CD14-positive monocyte (primary cell): ENCODE data around the gene TRAPPC10. TPM values are rescaled to one million over a fixed set of nuclear protein-coding genes. Genes with fewer than 3 reads are reported as not detected.

Experiments used
- DNase-seq, 3 donors: peaks; one replicate each; pipeline ENCODE4 v3.0.0-alpha.2; 2011 to 2022
- H2AFZ ChIP-seq: 2 replicates; pipeline ENCODE4 v1.6.0; 2012; ENCODE audit warnings: mild to moderate bottlenecking, low read depth, low read length, inconsistent platforms; ENCODE audit not compliant: insufficient read depth, poor library complexity, severe bottlenecking
- H3K27ac ChIP-seq, 2 donors: 1 replicate in 1 of 2; 2 replicates in 1 of 2; pipeline ENCODE4 v1.5.1; 2012 to 2013; ENCODE audit warnings: low read length in 2 of 2, control low read depth in 1 of 2, inconsistent platforms in 1 of 2, low read depth in 1 of 2, mild to moderate bottlenecking in 1 of 2
- H3K27me3 ChIP-seq, 2 donors: one replicate each; pipeline versions ENCODE4 v1.6.0 to v1.6.1; 2011 to 2013; ENCODE audit warnings: low read length in 2 of 2; ENCODE audit not compliant: control insufficient read depth in 2 of 2, insufficient read depth in 2 of 2
- H3K36me3 ChIP-seq, 2 donors: replicated peaks in 1 of 2; 1 replicate in 1 of 2; 2 replicates in 1 of 2; pipeline versions ENCODE4 v1.5.1 to v1.6.1; 2012 to 2013; ENCODE audit warnings: low read length in 2 of 2, control low read depth in 1 of 2, inconsistent platforms in 1 of 2, mild to moderate bottlenecking in 1 of 2; ENCODE audit not compliant: insufficient read depth in 2 of 2, control insufficient read depth in 1 of 2
- H3K4me1 ChIP-seq, 2 donors: 1 replicate in 1 of 2; 2 replicates in 1 of 2; pipeline versions ENCODE4 v1.5.1 to v1.6.1; 2012 to 2013; ENCODE audit warnings: low read length in 2 of 2, control low read depth in 1 of 2, inconsistent platforms in 1 of 2, mild to moderate bottlenecking in 1 of 2, moderate library complexity in 1 of 2; ENCODE audit not compliant: insufficient read depth in 2 of 2, control insufficient read depth in 1 of 2
- H3K4me2 ChIP-seq: replicated peaks from 2 replicates; pipeline ENCODE3; 2012; ENCODE audit warnings: low read length, moderate library complexity, mild to moderate bottlenecking; ENCODE audit not compliant: poor library complexity, severe bottlenecking; ENCODE audit errors: extremely low read depth
- H3K4me3 ChIP-seq, 3 experiments: fragments of 200-600 bp in 1 of 3; sonication (generic) in 1 of 3; replicated peaks in 1 of 3; 1 replicate in 2 of 3; 2 replicates in 1 of 3; pipeline ENCODE4 v1.5.1; 2011 to 2013; ENCODE audit warnings: low read length in 3 of 3, mild to moderate bottlenecking in 3 of 3, control low read depth in 2 of 3, low read depth in 2 of 3, inconsistent platforms in 1 of 3, moderate library complexity in 1 of 3
- H3K79me2 ChIP-seq: 2 replicates; pipeline ENCODE4 v1.6.0; 2012; ENCODE audit warnings: mild to moderate bottlenecking, control low read depth, inconsistent platforms, low read length, moderate library complexity; ENCODE audit not compliant: insufficient read depth
- H3K9ac ChIP-seq: 2 replicates; pipeline ENCODE4 v1.6.0; 2017; ENCODE audit warnings: low read length, mild to moderate bottlenecking; ENCODE audit not compliant: insufficient read depth, poor library complexity, severe bottlenecking
- H3K9me3 ChIP-seq, 2 donors: replicated peaks in 1 of 2; 1 replicate in 1 of 2; 2 replicates in 1 of 2; pipeline versions ENCODE4 v1.5.1 to v1.6.1; 2012 to 2013; ENCODE audit warnings: low read length in 2 of 2, control low read depth in 1 of 2; ENCODE audit not compliant: control insufficient read depth in 1 of 2, insufficient read depth in 1 of 2
- H4K20me1 ChIP-seq: 2 replicates; pipeline ENCODE4 v1.6.0; 2012; ENCODE audit warnings: mild to moderate bottlenecking, low read length, control low read depth, moderate library complexity; ENCODE audit not compliant: insufficient read depth
- H3K27ac Mint-ChIP-seq, 7 donors: one replicate each; pipeline ENCODE4 v1.8.0; 2020; ENCODE audit warnings: mild to moderate bottlenecking in 7 of 7, mixed read lengths in 7 of 7, moderate library complexity in 6 of 7, inconsistent platforms in 2 of 7
- H3K27me3 Mint-ChIP-seq, 3 donors: one replicate each; pipeline ENCODE4 v1.8.0; 2021 to 2022; ENCODE audit warnings: low read depth in 3 of 3, mild to moderate bottlenecking in 3 of 3, mixed read lengths in 3 of 3, moderate library complexity in 3 of 3, inconsistent platforms in 1 of 3
- H3K36me3 Mint-ChIP-seq, 2 donors: one replicate each; pipeline ENCODE4 v1.8.0; 2020; ENCODE audit warnings: mixed read lengths in 2 of 2, inconsistent platforms in 1 of 2, mild to moderate bottlenecking in 1 of 2
- H3K4me1 Mint-ChIP-seq: one replicate; pipeline ENCODE4 v1.8.0; 2020; ENCODE audit warnings: mild to moderate bottlenecking, mixed read lengths
- H3K4me3 Mint-ChIP-seq, 2 donors: one replicate each; pipeline ENCODE4 v1.8.0; 2020; ENCODE audit warnings: mild to moderate bottlenecking in 2 of 2, mixed read lengths in 2 of 2, moderate library complexity in 1 of 2
- H3K9me3 Mint-ChIP-seq, 7 donors: one replicate each; pipeline ENCODE4 v1.8.0; 2020 to 2022; ENCODE audit warnings: mixed read lengths in 7 of 7, mild to moderate bottlenecking in 6 of 7, moderate library complexity in 6 of 7, inconsistent platforms in 2 of 7
- WGBS: methylation state at CpG from one replicate; pipeline ENCODE4 v1.1.5; 2013; ENCODE audit warnings: missing lambda C conversion rate; ENCODE audit not compliant: insufficient coverage; 5-methylcytosine and 5-hydroxymethylcytosine counted together
- intact Hi-C, 2 donors: fragments of 100-400 bp; cut with micrococcal nuclease; formaldehyde crosslinking; loops; one replicate each; pipeline versions ENCODE4 v1.15.0 to v1.15.1; 2023
- polyA plus RNA-seq, 3 donors: library from polyadenylated mRNA; depleted of rRNA in 1 of 3; unstranded in 2 of 3; stranded (reverse) in 1 of 3; fragments of 300-500 nt in 2 of 3; fragments of >200 nt in 1 of 3; fragmentation: Illumina TruSeq in 2 of 3; gene quantifications; 1 replicate in 2 of 3; 2 replicates in 1 of 3; pipeline ENCODE4 v1.2.3, GENCODE V29; 2012 to 2021
- TF ChIP-seq, protein P1 (sequence below): fragments of 200-600 bp; IDR thresholded peaks from one replicate; pipeline ENCODE4 v1.8.0; 2022; ENCODE audit warnings: antibody characterized with exemption, mild to moderate bottlenecking

The TRAPPC10 gene
- polyA plus RNA-seq, 3 donors: 5.9 to 40.6 (median 8.6) TPM

GRCh38 chr21:44020551-44020950 is 8.4 kb downstream of the TRAPPC10 start:
- H3K36me3 ChIP-seq: peaks cover 0 to 2% of the 10 kb centered on the region in 2 donors
- no peaks in the 10 kb centered on the region for H3K9me3 ChIP-seq
- peaks cover 28 to 54% of the 10 kb centered on the region in 2 donors for H3K4me1 ChIP-seq
- TF ChIP-seq, protein P1, sequence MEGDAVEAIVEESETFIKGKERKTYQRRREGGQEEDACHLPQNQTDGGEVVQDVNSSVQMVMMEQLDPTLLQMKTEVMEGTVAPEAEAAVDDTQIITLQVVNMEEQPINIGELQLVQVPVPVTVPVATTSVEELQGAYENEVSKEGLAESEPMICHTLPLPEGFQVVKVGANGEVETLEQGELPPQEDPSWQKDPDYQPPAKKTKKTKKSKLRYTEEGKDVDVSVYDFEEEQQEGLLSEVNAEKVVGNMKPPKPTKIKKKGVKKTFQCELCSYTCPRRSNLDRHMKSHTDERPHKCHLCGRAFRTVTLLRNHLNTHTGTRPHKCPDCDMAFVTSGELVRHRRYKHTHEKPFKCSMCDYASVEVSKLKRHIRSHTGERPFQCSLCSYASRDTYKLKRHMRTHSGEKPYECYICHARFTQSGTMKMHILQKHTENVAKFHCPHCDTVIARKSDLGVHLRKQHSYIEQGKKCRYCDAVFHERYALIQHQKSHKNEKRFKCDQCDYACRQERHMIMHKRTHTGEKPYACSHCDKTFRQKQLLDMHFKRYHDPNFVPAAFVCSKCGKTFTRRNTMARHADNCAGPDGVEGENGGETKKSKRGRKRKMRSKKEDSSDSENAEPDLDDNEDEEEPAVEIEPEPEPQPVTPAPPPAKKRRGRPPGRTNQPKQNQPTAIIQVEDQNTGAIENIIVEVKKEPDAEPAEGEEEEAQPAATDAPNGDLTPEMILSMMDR: no peak
- peaks cover 99% of the 10 kb centered on the region for H4K20me1 ChIP-seq
- no peaks in the 10 kb centered on the region for H3K27me3 ChIP-seq
- no peak overlapping the region for H3K4me2 ChIP-seq
- H3K9ac ChIP-seq: no peak overlapping the region
- H3K27ac Mint-ChIP-seq: peak overlapping the region in 1 of 7 donors; percentile 32
- 100% methylated on average over 4 of the region's 4 CpGs for WGBS
- H3K79me2 ChIP-seq: peaks cover 100% of the 10 kb centered on the region
- no peaks in the 10 kb centered on the region for H3K9me3 Mint-ChIP-seq
- H3K4me1 Mint-ChIP-seq: peaks cover 62% of the 10 kb centered on the region
- no peak overlapping the region for H3K4me3 Mint-ChIP-seq
- no peak overlapping the region for H3K4me3 ChIP-seq
- H3K27ac ChIP-seq: peak overlapping the region in 1 of 2 donors; percentile 40
- no peak for DNase-seq
- intact Hi-C loops: no loop called here
- no peak overlapping the region for H2AFZ ChIP-seq
- H3K36me3 Mint-ChIP-seq: peaks cover 3 to 15% of the 10 kb centered on the region in 2 donors
- H3K27me3 Mint-ChIP-seq: peaks cover 0 to under 1% (median 0%) of the 10 kb centered on the region in 3 donors

- H3K36me3 ChIP-seq: peaks cover 0 to 2% of the 10 kb centered on the region in 2 donors
- H3K4me1 Mint-ChIP-seq: peaks cover 62% of the 10 kb centered on the region
- DNase-seq: no peak
- peaks cover 3 to 15% of the 10 kb centered on the region in 2 donors for H3K36me3 Mint-ChIP-seq
- peaks cover 100% of the 10 kb centered on the region for H3K79me2 ChIP-seq
- no peak overlapping the region for H2AFZ ChIP-seq
- no peak overlapping the region for H3K4me3 Mint-ChIP-seq
- no peaks in the 10 kb centered on the region for H3K9me3 Mint-ChIP-seq
- peaks cover 99% of the 10 kb centered on the region for H4K20me1 ChIP-seq
- TF ChIP-seq, protein P1: no peak
- no peak overlapping the region for H3K9ac ChIP-seq
- H3K4me1 ChIP-seq: peaks cover 29 to 54% of the 10 kb centered on the region in 2 donors
- H3K27ac ChIP-seq: peak overlapping the region in 1 of 2 donors; percentile 40
- H3K27me3 ChIP-seq: no peaks in the 10 kb centered on the region
- no peak overlapping the region for H3K4me3 ChIP-seq
- peak overlapping the region in 2 of 7 donors; percentile 33 to 48 for H3K27ac Mint-ChIP-seq
- peaks cover 0 to 2% (median 0%) of the 10 kb centered on the region in 3 donors for H3K27me3 Mint-ChIP-seq
- no peak overlapping the region for H3K4me2 ChIP-seq
- WGBS: no CpG with 5 or more reads among the region's 1 CpG
- H3K9me3 ChIP-seq: no peaks in the 10 kb centered on the region
- intact Hi-C loops: no loop called here
Observed at GRCh38 chr21:44021064-44021463, 9.0 kb downstream of the TRAPPC10 start.
